DMS79 (cell line): ENCODE results near the gene CRX.
"Not testable (repeated sequence)": the region's sequence is repeated elsewhere in the genome, so short reads cannot be mapped to it uniquely, and the experiment has no call there.

Source experiments
- DNase-seq: peaks from one replicate; lab custom pipeline; 2025; lab: John Stamatoyannopoulos, UW

The CRX gene

GRCh38 chr19:47821460-47822020 is at the start of gene CRX:
CRX (plus strand) TSS chr19:47821937; CDS start chr19:47834444, 12,507 bp downstream.
- no peak for DNase-seq

GRCh38 chr19:47776568-47776967 is 45.2 kb upstream of the CRX start:
- peak; percentile 90 for DNase-seq

- not testable (repeated sequence) for DNase-seq
Measured at GRCh38 chr19:47777245-47778048, 44.3 kb upstream of the CRX start.

GRCh38 chr19:47778049-47778953 is 43.4 kb upstream of the CRX start, which contains the start of gene SELENOW:
SELENOW (plus strand) TSS chr19:47778703; CDS start chr19:47778786, 83 bp downstream.
- peak; percentile 87 for DNase-seq

GRCh38 chr19:47778954-47779351 is 42.8 kb upstream of the CRX start:
- no peak for DNase-seq

- no peak for DNase-seq
Measured at GRCh38 chr19:47779524-47780214, 42.1 kb upstream of the CRX start.

GRCh38 chr19:47780215-47780551 is 41.6 kb upstream of the CRX start:
- no peak for DNase-seq

- DNase-seq: no peak
Measured at GRCh38 chr19:47781590-47782262, 40.0 kb upstream of the CRX start.

DNA sequence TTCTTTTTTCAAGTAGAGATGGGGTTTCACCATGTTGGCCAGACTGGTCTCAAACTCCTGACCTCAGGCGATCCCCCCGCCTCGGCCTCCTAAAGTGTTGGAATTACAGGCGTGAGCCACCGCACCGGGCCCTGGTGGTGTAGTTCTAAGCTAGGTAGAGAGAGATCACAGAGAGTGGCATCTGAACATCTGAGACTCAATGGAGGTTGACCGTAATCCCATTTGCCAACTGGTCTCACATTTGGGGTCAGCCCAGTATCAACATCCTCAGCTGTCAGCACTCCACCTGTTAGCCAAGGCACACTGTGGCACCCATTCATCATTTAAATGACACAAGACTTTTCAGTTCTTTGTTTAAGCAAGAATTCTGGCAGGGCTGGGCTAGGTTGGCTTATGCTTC is 35.2 kb upstream of the CRX start:
- no peak for DNase-seq

GRCh38 chr19:47787307-47787706 is 34.4 kb upstream of the CRX start:
- DNase-seq: not testable (repeated sequence)

DNA sequence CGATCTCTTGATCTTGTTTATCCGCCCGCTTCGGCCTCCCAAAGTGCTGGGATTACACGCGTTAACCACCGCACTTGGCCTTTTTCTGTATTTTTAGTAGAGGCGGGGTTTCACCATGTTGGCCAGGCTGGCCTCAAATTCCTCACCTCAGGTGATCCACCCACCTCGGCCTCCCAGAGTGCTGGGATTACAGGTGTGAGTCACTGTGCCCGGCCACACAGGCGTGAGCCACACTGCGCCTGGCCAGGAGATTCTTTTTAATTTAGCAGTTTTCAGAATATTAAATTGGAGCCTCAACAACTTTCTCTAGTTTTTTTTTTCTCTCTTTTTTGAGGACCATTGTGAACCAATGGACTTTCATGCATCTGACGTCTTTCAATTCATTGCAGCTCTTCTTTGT is 31.9 kb upstream of the CRX start:
- DNase-seq: not testable (repeated sequence)

GRCh38 chr19:47790398-47790814 is 31.3 kb upstream of the CRX start:
- no peak for DNase-seq

DNA sequence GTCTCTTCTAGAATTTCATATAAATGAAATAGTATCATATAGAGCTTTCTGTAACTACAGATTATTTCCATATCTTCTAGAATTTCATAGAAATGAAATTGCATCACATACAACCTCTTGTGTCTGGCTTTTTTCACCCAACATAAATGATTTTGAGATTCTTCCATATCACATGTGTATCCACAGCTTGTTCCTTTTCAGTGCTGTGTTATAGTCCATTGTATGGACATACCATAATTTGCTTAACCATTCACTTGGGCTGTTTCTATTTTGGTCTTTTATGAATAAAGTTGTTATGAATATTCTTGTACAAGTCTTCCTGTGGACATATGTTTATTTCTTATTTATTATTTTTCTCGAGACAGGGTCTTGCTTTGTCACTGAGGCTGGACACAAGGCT is 29.1 kb upstream of the CRX start:
- DNase-seq: no peak

DNA sequence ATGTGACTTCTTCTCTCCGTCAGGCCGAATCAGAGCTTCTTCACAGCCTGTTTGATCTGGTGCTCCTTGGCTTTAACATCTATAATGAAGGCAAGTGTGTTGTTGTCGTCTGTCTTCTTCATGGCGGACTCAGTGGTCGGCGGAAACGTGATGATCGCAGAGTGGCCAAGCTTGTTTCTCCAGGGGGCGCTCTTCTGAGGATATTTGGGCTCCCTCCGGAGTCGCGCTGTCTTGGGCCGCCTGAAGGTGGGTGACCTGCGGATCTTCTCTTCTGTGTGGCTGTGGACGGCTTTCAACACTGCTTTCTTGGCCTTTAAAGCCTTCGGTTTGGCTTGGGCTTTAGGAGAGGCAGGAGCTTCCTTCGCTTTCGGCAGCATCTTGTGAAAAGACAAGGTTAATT is 27.2 kb upstream of the CRX start:
- no peak for DNase-seq

GRCh38 chr19:47796785-47797184 is 25.0 kb upstream of the CRX start:
- DNase-seq: no peak

GRCh38 chr19:47797996-47798903 is 23.5 kb upstream of the CRX start:
- DNase-seq: no peak

- no peak for DNase-seq
Measured at GRCh38 chr19:47798904-47799266, 22.9 kb upstream of the CRX start.

DNA sequence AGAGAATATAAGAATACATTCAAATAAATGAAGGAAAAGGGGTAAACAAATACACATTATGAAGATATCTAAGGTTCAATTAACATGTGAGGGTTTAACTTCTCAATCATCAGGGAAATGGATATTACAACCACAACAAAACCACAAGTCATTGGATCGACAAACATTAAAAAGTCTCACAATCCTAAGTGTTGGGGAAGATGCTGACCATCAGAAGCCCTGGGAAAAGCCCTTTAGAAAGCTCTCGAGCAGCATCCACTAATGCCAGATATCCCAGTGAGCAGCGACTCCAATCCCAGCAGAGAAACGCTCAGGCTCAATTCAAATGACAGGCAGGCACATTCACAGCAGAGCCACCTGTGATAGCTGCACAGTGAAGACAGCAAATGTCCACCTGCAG is 20.5 kb upstream of the CRX start:
- no peak for DNase-seq

DNA sequence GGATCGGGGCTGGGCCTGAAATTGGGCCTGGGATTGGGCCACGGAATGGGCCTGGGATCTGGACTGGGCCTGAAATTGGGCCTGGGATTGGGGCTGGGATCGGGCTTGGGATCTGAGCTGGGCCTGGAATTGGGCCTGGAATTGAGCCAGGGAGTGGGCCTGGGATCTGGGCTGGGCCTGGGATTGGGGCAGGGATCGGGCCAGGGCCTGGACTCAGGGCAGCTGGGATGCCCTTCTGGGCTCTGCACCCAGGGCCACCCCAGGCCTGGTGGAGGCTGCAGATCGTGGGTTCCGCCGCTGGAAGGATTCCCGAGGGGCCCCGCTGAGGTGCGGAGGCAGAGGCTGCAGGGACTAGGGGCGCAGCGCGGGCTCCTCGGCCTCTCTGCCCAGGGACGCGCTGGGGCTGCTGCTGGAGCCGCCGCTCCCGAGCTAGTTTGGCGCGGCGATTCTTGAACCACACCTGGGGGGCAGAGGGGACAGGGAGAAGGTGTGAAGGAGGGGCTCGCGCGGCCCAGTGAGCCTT is 19.2 kb upstream of the CRX start:
- no peak for DNase-seq

DNA sequence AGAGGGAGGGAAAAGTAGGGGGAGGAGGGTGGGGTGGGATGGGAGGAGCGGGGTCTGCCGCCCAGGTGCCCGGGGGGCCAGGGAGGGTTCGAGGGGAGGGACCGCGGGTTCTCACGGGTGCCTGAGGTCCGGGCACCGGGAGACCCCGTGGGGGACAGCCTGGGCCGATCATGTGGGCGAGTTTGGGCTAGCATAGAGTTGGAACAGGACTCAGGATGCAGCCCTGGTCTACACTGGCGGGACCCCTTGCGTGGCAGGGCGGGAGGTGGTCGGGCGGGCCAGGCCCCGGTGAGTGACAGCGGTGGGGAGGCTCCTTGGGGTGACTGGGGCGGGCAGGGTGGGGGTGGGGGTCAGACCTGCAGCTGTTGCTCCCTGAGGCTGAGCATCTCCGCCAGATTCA is 18.6 kb upstream of the CRX start:
- not testable (repeated sequence) for DNase-seq
